ENCODE data around the gene CACNA1G. TPM values are rescaled to one million over a fixed set of nuclear protein-coding genes. Genes with fewer than 3 reads are reported as not detected.

CACNA1G gene
- total RNA-seq, 2 experiments from 2014 or later: 0.13 TPM; not detected in 1

DNA sequence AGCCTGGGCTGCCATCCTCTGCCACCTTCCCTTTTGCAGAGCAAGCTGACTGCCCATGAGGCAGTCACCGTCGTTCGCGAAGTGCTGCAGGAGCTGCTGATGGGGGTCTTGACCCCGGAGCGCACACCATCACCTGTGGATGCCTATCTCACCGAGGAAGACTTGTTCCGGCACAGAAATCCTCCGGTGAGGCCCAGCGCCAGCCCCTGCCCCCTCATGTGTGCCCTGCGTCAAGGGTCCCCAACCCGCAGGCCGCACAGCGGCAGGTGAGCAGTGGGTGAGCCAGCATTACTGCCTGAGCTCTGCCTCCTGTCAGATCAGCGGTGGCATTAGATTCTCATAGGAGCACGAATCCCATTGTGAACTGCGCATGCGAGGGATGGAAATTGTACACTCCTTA lies 35.7 kb upstream of the CACNA1G start:
- no peak overlapping the region for H3K27ac Mint-ChIP-seq
- CTCF ChIA-PET: no interaction called here
- intact Hi-C loops (cut with micrococcal nuclease): no loop called here
- no peaks in the 10 kb centered on the region for H3K36me3 Mint-ChIP-seq (ENCODE audit: low read depth)
- no peak for DNase-seq
- ATAC-seq: no peak
- no peaks in the 10 kb centered on the region for H3K9me3 Mint-ChIP-seq
- TF ChIP-seq, protein P1, sequence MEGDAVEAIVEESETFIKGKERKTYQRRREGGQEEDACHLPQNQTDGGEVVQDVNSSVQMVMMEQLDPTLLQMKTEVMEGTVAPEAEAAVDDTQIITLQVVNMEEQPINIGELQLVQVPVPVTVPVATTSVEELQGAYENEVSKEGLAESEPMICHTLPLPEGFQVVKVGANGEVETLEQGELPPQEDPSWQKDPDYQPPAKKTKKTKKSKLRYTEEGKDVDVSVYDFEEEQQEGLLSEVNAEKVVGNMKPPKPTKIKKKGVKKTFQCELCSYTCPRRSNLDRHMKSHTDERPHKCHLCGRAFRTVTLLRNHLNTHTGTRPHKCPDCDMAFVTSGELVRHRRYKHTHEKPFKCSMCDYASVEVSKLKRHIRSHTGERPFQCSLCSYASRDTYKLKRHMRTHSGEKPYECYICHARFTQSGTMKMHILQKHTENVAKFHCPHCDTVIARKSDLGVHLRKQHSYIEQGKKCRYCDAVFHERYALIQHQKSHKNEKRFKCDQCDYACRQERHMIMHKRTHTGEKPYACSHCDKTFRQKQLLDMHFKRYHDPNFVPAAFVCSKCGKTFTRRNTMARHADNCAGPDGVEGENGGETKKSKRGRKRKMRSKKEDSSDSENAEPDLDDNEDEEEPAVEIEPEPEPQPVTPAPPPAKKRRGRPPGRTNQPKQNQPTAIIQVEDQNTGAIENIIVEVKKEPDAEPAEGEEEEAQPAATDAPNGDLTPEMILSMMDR (IDR thresholded peaks at IDR 0.05): no peak
- no peak overlapping the region for H3K4me3 Mint-ChIP-seq
- POLR2A ChIA-PET: no interaction called here
- H3K27me3 Mint-ChIP-seq: peaks cover 8% of the 10 kb centered on the region
- no peaks in the 10 kb centered on the region for H3K4me1 Mint-ChIP-seq (ENCODE audit: low read depth)

DNA sequence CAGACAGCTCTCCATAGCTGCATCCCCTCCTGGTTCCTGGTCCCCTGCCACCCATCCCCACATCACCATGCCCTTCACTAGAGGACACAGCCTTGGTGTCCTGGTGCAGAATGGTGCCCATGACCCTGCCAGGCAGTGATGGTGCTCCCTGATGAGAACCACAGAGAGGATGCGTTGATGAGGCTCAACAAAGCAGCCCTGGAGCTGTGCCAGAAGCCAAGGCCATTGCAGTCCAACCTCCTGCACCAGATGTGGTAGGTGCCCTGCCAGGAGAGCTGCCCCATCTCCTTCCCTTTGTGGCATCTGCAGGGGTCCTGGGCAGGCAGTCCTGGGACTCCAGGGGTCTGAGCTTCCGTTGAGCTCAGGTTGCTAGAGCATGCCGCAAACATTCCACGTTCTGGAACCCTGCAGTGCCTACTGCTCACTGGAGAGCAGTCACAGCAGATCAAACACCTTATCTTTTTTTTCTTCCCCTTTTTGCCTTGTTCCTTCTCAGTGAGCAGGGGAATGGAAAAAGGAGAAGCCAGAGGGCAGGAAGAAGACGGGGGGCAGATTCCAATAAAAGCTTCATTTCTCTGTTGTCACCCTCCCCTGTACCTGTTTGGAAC lies 33.3 kb upstream of the CACNA1G start:
- intact Hi-C loops (cut with micrococcal nuclease): no loop called here
- peaks cover 27% of the 10 kb centered on the region for H3K27me3 Mint-ChIP-seq
- TF ChIP-seq, protein P1 (IDR thresholded peaks at IDR 0.05): no peak
- CTCF ChIA-PET: interaction anchor here (1.3 kb wide), 1 partner anchor 19 kb away, joined by 3 read pairs; the partner anchor contains the start of gene SPATA20
- H3K36me3 Mint-ChIP-seq (ENCODE audit: low read depth): no peaks in the 10 kb centered on the region
- no peaks in the 10 kb centered on the region for H3K4me1 Mint-ChIP-seq (ENCODE audit: low read depth)
- POLR2A ChIA-PET: interaction anchor here (0.6 to 1.4 kb wide), 2 partner anchors 14 to 48 kb away, joined by 3 read pairs; no protein-coding TSS in a partner anchor
- ATAC-seq: no peak
- H3K4me3 Mint-ChIP-seq: no peak overlapping the region
- DNase-seq: no peak
- H3K27ac Mint-ChIP-seq: no peak overlapping the region
- no peaks in the 10 kb centered on the region for H3K9me3 Mint-ChIP-seq

DNA sequence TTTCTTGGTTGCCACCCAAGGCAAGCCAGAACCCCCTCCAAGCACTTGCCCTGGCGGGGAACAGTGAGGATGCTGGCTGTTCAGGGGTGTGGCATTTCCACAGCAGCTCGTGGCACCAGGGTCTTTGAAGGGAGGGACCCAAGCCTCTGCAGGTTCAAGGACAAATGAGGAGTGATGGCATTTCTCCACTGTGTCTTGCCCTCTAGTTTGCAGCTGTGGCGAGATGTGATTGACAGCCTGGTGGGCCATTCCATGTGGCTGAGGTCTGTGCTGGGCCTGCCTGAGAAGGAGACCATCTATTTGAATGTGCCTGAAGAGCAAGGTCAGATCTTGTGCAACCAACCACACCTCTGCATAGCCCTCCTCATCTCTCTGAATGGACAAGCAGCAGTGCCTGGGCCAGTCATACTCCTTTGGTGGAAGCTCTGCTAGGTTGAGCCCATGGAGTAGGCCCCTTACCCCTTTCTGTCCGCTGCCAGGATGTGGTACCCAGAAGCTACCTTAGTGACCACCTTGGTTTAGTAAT lies 32.5 kb upstream of the CACNA1G start:
- TF ChIP-seq, protein P1 (IDR thresholded peaks at IDR 0.05): no peak
- no peak for DNase-seq
- Mint-ChIP-seq H3K27ac (no peak overlapping the region), H3K36me3 (ENCODE audit: low read depth) (no peaks in the 10 kb centered on the region), H3K4me1 (ENCODE audit: low read depth) (peaks cover 4% of the 10 kb centered on the region), H3K27me3 (peaks cover 35% of the 10 kb centered on the region), H3K4me3 (no peak overlapping the region), H3K9me3 (no peaks in the 10 kb centered on the region)
- CTCF ChIA-PET: interaction anchor here (1.3 kb wide), 1 partner anchor 19 kb away, joined by 3 read pairs; the partner anchor contains the start of gene SPATA20
- intact Hi-C loops (cut with micrococcal nuclease): no loop called here
- no peak for ATAC-seq
- POLR2A ChIA-PET: interaction anchor here (0.6 kb wide), 1 partner anchor 13 kb away, joined by 3 read pairs; no protein-coding TSS in a partner anchor

DNA sequence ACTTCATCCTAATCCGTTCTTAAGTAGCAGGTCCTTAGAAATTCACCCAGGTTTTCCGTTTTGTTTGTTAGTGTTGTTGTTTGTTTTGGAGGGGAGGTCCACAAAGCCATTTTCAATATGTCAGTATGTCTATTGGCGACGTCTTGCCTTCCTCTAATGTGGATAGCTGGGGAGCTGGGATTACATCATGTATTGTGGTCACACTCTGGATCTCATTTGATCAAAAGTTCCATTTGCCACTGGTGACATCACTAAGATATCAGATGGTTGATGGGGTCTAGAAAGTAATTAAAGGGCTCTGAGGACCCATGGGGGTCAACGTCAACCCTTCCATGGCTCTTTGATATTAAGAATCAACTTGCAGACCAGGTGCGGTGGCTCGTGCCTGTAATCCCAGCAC lies 30.7 kb upstream of the CACNA1G start:
- CTCF ChIA-PET: no interaction called here
- TF ChIP-seq, protein P1 (IDR thresholded peaks at IDR 0.05): no peak
- Mint-ChIP-seq H3K27me3 (peaks cover 52% of the 10 kb centered on the region), H3K36me3 (ENCODE audit: low read depth) (no peaks in the 10 kb centered on the region), H3K4me3 (no peak overlapping the region), H3K27ac (no peak overlapping the region), H3K4me1 (ENCODE audit: low read depth) (peaks cover 17% of the 10 kb centered on the region), H3K9me3 (no peaks in the 10 kb centered on the region)
- intact Hi-C loops (cut with micrococcal nuclease): no loop called here
- no peak for DNase-seq
- POLR2A ChIA-PET: no interaction called here
- ATAC-seq: no peak

DNA sequence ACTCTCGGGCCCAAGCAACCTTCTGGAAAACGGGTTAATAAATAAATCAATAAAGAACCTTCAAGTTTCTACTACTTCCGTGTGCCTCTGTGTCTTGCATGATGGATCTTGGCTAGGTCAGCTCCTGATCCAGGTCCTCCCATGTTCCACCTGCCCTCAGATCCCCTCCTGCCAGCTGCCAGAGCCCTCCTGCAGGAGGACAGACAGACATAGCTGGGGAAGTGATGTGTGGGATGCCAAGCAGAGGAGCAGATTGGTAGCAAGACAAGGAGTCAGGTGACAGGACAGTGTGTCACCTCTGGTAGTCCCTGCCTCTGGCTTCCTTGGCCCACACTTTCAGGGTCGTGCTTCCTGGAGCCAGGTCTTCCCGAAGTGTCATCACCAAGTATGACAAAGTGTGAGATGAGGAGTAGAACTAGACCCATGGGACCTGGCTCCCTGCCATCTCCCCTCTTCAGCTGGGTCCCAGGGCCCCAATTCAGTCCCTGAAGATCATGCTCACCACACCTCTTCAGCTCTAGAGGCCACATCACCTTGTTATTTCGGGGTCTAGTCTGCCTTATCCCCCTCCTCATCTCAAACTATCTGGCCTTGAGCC lies 29.0 kb upstream of the CACNA1G start:
- DNase-seq (no peak), ATAC-seq (no peak)
- H3K36me3 Mint-ChIP-seq (ENCODE audit: low read depth): no peaks in the 10 kb centered on the region
- POLR2A ChIA-PET: no interaction called here
- CTCF ChIA-PET: interaction anchor here (0.6 to 1.5 kb wide), 8 partner anchors 10 to 99 kb away, joined by 3 to 6 read pairs (median 4); partner anchors contain the start of gene RSAD1
- intact Hi-C loops (cut with micrococcal nuclease): no loop called here
- no peak overlapping the region for H3K27ac Mint-ChIP-seq
- H3K4me1 Mint-ChIP-seq (ENCODE audit: low read depth): peaks cover 17% of the 10 kb centered on the region
- TF ChIP-seq, protein P1 (IDR thresholded peaks at IDR 0.05): no peak
- H3K9me3 Mint-ChIP-seq: no peaks in the 10 kb centered on the region
- peaks cover 52% of the 10 kb centered on the region for H3K27me3 Mint-ChIP-seq
- H3K4me3 Mint-ChIP-seq: no peak overlapping the region

Data from activated CD8-positive, alpha-beta T cell treated with anti-CD3 and anti-CD28 coated beads for 36 hours (primary cell).